ENCODE data around the gene IL22RA2. TPM values are rescaled to one million over a fixed set of nuclear protein-coding genes. Genes with fewer than 3 reads are reported as not detected.

The IL22RA2 gene
- total RNA-seq, 1 experiment from 2014 or later: not detected

GRCh38 chr6:137161949-137162348, 11.5 kb downstream of the IL22RA2 start:
- H3K27me3 ChIP-seq (replicated peaks; ENCODE audit: insufficient read depth, low read depth, low read length, poor library complexity): peaks cover 16% of the 10 kb centered on the region
- H3K36me3 ChIP-seq (ENCODE audit: insufficient read depth, low read length, poor library complexity, severe bottlenecking): no peaks in the 10 kb centered on the region
- DNase-seq (ENCODE audit: low spot score): no peak
- no TSS peak for BruUV-seq (replicated peaks)
- H3K4me1 ChIP-seq (ENCODE audit: insufficient read depth, low read length, poor library complexity, severe bottlenecking): no peaks in the 10 kb centered on the region
- no peak overlapping the region for H3K27ac ChIP-seq (ENCODE audit: low read depth, low read length, poor library complexity, severe bottlenecking)
- H3K4me3 ChIP-seq (ENCODE audit: low read depth, low read length, poor library complexity, severe bottlenecking): no peak overlapping the region
- TF ChIP-seq, protein P1, sequence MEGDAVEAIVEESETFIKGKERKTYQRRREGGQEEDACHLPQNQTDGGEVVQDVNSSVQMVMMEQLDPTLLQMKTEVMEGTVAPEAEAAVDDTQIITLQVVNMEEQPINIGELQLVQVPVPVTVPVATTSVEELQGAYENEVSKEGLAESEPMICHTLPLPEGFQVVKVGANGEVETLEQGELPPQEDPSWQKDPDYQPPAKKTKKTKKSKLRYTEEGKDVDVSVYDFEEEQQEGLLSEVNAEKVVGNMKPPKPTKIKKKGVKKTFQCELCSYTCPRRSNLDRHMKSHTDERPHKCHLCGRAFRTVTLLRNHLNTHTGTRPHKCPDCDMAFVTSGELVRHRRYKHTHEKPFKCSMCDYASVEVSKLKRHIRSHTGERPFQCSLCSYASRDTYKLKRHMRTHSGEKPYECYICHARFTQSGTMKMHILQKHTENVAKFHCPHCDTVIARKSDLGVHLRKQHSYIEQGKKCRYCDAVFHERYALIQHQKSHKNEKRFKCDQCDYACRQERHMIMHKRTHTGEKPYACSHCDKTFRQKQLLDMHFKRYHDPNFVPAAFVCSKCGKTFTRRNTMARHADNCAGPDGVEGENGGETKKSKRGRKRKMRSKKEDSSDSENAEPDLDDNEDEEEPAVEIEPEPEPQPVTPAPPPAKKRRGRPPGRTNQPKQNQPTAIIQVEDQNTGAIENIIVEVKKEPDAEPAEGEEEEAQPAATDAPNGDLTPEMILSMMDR (conservative IDR thresholded peaks at IDR 0.05; ENCODE audit: low read depth, low read length): no peak
- no peak for TF ChIP-seq EZH2 (IDR thresholded peaks at IDR 0.05; ENCODE audit: borderline replicate concordance, low read depth, low read length, poor library complexity, severe bottlenecking)
- ChIA-PET POLR2A (ENCODE audit: low non-redundant PET) (no interaction called here), CTCF (no interaction called here)
- H3K9me3 ChIP-seq (ENCODE audit: low read depth, low read length, poor library complexity, severe bottlenecking): no peaks in the 10 kb centered on the region
- intact Hi-C loops (cut with micrococcal nuclease; ENCODE audit: unreplicated experiment): no loop called here

- intact Hi-C loops (cut with micrococcal nuclease; ENCODE audit: unreplicated experiment): no loop called here
- TF ChIP-seq, protein P1 (conservative IDR thresholded peaks at IDR 0.05; ENCODE audit: low read depth, low read length): no peak
- TF ChIP-seq EZH2 (IDR thresholded peaks at IDR 0.05; ENCODE audit: borderline replicate concordance, low read depth, low read length, poor library complexity, severe bottlenecking): no peak
- Histone ChIP-seq H3K27me3 (replicated peaks; ENCODE audit: insufficient read depth, low read depth, low read length, poor library complexity) (peaks cover 16% of the 10 kb centered on the region), H3K4me3 (ENCODE audit: low read depth, low read length, poor library complexity, severe bottlenecking) (no peak overlapping the region), H3K36me3 (ENCODE audit: insufficient read depth, low read length, poor library complexity, severe bottlenecking) (no peaks in the 10 kb centered on the region), H3K27ac (ENCODE audit: low read depth, low read length, poor library complexity, severe bottlenecking) (no peak overlapping the region), H3K4me1 (ENCODE audit: insufficient read depth, low read length, poor library complexity, severe bottlenecking) (no peaks in the 10 kb centered on the region), H3K9me3 (ENCODE audit: low read depth, low read length, poor library complexity, severe bottlenecking) (no peaks in the 10 kb centered on the region)
- no peak for DNase-seq (ENCODE audit: low spot score)
- ChIA-PET POLR2A (ENCODE audit: low non-redundant PET) (interaction anchor here (0.6 kb wide), 1 partner anchor 117 kb away, joined by 13 read pairs; no protein-coding TSS in a partner anchor), CTCF (no interaction called here)
- no TSS peak for BruUV-seq (replicated peaks)
Measured at GRCh38 chr6:137160763-137161162, 12.7 kb downstream of the IL22RA2 start.

GRCh38 chr6:137159912-137160311, 13.5 kb downstream of the IL22RA2 start:
- intact Hi-C loops (cut with micrococcal nuclease; ENCODE audit: unreplicated experiment): no loop called here
- Histone ChIP-seq H3K27me3 (replicated peaks; ENCODE audit: insufficient read depth, low read depth, low read length, poor library complexity) (peaks cover 16% of the 10 kb centered on the region), H3K4me3 (ENCODE audit: low read depth, low read length, poor library complexity, severe bottlenecking) (no peak overlapping the region), H3K9me3 (ENCODE audit: low read depth, low read length, poor library complexity, severe bottlenecking) (no peaks in the 10 kb centered on the region), H3K4me1 (ENCODE audit: insufficient read depth, low read length, poor library complexity, severe bottlenecking) (no peaks in the 10 kb centered on the region), H3K36me3 (ENCODE audit: insufficient read depth, low read length, poor library complexity, severe bottlenecking) (no peaks in the 10 kb centered on the region), H3K27ac (ENCODE audit: low read depth, low read length, poor library complexity, severe bottlenecking) (no peak overlapping the region)
- no TSS peak for BruUV-seq (replicated peaks)
- no peak for DNase-seq (ENCODE audit: low spot score)
- TF ChIP-seq EZH2 (IDR thresholded peaks at IDR 0.05; ENCODE audit: borderline replicate concordance, low read depth, low read length, poor library complexity, severe bottlenecking): no peak
- TF ChIP-seq, protein P1 (conservative IDR thresholded peaks at IDR 0.05; ENCODE audit: low read depth, low read length): no peak
- ChIA-PET CTCF (no interaction called here), POLR2A (ENCODE audit: low non-redundant PET) (no interaction called here)
